AG09309 (cell line): Measurements from ENCODE around the gene PSMA5.
"Not testable (repeated sequence)": the region's sequence is repeated elsewhere in the genome, so short reads cannot be mapped to it uniquely, and the experiment has no call there.

Experiments used
- DNase-seq: peaks from one replicate; pipeline ENCODE4 v3.0.0-alpha.2; 2010; ENCODE audit warnings: low read depth
- H3K4me3 ChIP-seq: 2 replicates; pipeline ENCODE4 v1.5.1; 2011; ENCODE audit warnings: mild to moderate bottlenecking, low read depth, low read length, moderate library complexity; ENCODE audit not compliant: control insufficient read depth
- CTCF ChIP-seq: IDR thresholded peaks from 2 replicates; pipeline ENCODE4 v1.5.1; 2011; ENCODE audit warnings: mild to moderate bottlenecking, low read depth, low read length, inconsistent platforms; ENCODE audit not compliant: insufficient read depth, control insufficient read depth; ENCODE audit errors: missing control alignments

The PSMA5 gene

GRCh38 chr1:109426281-109427170 is at the start of gene PSMA5:
PSMA5 (minus strand) TSS chr1:109426448; CDS start chr1:109426330, 118 bp downstream.
- DNase-seq, result peak; percentile 98
- H3K4me3 ChIP-seq, result peak within 1 kb of the TSS; percentile 99
- no peak for TF ChIP-seq CTCF

DNA sequence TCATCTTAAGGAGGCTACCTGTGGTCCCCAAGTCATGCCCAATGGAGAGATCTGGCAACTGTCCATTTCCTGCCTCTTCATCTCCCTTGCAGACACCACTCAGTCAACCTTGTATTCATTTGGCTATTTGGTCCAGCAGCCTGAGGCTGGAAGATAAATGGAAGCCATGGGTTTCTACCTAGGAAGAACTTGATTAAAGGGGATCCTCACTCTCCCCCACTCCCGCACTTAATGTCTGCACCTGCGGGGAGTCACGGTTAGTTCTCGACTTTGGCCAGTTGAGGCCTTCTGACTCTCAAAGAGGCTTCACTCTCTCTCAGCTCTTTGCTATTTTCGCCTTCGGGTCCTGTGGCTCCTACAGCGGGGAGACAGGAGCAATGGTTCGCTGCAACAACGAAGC is 49.0 kb upstream of the PSMA5 start:
- no peak for DNase-seq
- no peak overlapping the region for H3K4me3 ChIP-seq
- TF ChIP-seq CTCF, result no peak

GRCh38 chr1:109474697-109475096 is 48.4 kb upstream of the PSMA5 start:
- DNase-seq, result no peak
- H3K4me3 ChIP-seq, result no peak overlapping the region
- no peak for TF ChIP-seq CTCF

GRCh38 chr1:109473284-109474057 is 47.2 kb upstream of the PSMA5 start:
- DNase-seq, H3K4me3 ChIP-seq: not testable (repeated sequence)

DNA sequence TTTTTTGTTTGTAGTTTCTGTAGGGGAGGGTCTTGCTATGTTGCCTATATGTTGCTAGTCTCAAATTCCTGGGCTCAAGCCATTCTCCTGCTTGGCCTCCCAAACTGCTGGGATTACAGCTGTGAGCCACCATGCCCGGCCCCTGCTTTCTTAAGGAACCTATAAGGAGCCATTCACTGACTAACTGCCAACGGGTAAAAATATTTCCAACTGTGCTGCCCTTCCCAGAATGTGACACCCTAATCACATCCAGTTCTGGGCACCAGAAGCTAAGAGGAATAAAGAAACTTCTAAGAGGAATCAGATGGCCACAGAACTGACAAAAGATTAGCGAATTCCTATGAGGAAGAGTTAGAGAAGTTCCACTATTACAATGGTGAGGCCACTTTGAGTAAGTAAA is 46.5 kb upstream of the PSMA5 start:
- TF ChIP-seq CTCF, result no peak
- no peak overlapping the region for H3K4me3 ChIP-seq
- no peak for DNase-seq

DNA sequence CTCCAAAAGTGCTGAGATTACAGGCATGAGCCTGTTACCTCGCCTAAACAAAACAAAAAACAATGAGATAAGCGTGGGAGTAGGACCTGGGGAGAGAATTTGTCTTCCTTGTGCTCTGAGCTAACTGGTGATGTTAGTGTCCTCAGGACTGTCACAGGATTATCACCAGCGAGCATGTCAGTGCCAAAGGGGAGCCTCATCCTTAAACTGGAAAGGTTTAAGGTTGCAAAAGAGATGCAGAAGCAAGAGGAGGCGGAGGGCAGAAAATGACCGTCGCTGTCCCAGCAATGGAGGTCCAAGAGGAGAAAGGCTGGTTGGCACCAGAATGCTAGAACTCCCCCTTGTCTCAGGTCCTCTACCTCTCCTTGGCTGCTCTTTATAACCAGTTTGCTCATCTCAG is 44.0 kb upstream of the PSMA5 start:
- DNase-seq, result no peak
- no peak for TF ChIP-seq CTCF

GRCh38 chr1:109468903-109469302 is 42.7 kb upstream of the PSMA5 start:
- no peak for DNase-seq
- TF ChIP-seq CTCF, result no peak
- H3K4me3 ChIP-seq, result no peak overlapping the region

More for the DNA sequence above, 44.0 kb upstream of the PSMA5 start:
- H3K4me3 ChIP-seq, result no peak overlapping the region
